ENCODE measurements around the gene GOLGA6A. TPM values are rescaled to one million over a fixed set of nuclear protein-coding genes. Genes with fewer than 3 reads are reported as not detected.
"Not testable (repeated sequence)": the region's sequence is repeated elsewhere in the genome, so short reads cannot be mapped to it uniquely, and the experiment has no call there.

GOLGA6A gene
- total and polyA plus RNA-seq, 2 donors, result 0.06 TPM; not detected in 1

DNA sequence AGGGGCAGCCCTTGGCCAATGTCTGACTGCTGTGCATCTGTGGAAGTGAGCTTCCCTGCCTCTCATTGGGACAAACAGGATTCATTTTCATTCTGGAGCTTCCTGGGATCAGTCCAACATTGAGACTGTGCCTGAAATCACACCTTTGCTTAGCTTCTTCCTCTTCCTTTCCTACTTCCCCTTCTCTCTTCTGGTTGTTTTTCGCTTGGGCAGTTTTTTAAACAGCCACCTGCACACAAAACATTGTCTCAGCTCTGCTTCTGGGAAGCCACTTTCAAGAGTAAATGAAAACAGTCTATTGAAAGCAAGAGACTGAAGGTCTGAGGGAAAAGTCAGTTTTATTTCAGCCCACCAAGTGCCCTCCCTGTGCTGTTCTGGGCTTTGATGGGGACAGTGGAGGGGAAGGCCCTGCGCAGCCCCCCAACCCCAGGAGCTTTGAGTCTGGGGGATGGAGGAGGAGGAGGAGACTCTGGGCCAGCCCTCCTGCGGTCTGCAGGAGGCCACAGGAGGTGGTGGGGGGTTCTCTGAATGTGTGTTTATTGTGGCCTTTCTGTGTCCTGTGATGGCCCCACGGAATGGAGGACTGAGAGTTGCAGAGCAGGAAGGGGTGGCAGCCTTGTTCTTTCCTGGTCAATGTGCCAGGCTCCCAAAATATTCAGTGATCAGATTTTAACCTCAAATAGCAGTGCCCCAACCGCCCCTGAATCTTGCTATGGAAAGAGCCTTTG, 40.2 kb upstream of the GOLGA6A start:
- no peak overlapping the region for H3K4me3 ChIP-seq (ENCODE audit: low read depth, low read length)
- 51% methylated on average over 5 of the region's 5 CpGs for WGBS
- H3K27ac ChIP-seq (ENCODE audit: low read depth), result no peak overlapping the region
- no peak for DNase-seq (ENCODE audit: extremely low spot score)
- H3K4me1 ChIP-seq (ENCODE audit: insufficient read depth), result no peaks in the 10 kb centered on the region
- H3K36me3 ChIP-seq (ENCODE audit: insufficient read depth), result no peaks in the 10 kb centered on the region

DNA sequence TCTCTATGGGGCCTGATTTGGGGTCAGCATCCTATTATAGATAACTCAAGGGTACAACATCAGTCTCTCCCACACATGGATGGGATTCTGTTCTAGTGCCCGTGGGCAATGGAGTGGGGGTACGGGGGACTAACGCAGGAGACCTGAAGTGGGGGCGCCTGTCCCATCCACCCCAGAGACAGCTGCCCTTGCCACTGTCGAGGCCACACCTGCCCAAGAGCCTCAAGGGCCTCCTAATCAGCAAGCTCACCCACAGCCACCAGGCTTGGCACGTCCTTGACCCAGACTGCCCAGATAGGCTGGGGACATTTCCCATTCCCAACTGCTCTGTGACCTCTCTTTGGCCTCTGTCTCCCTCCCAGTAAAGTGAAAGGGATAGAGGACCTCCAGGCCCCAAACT, 39.5 kb upstream of the GOLGA6A start:
- H3K36me3 ChIP-seq (ENCODE audit: insufficient read depth), result no peaks in the 10 kb centered on the region
- H3K27ac ChIP-seq (ENCODE audit: low read depth), result no peak overlapping the region
- no peaks in the 10 kb centered on the region for H3K4me1 ChIP-seq (ENCODE audit: insufficient read depth)
- H3K4me3 ChIP-seq (ENCODE audit: low read depth, low read length), result no peak overlapping the region
- WGBS, result 89% methylated on average over 6 of the region's 6 CpGs
- DNase-seq (ENCODE audit: extremely low spot score), result no peak

GRCh38 chr15:74121039-74121438, 38.7 kb upstream of the GOLGA6A start:
- 10% methylated on average over 4 of the region's 4 CpGs for WGBS
- Histone ChIP-seq H3K27ac (ENCODE audit: low read depth) (no peak overlapping the region), H3K4me1 (ENCODE audit: insufficient read depth) (no peaks in the 10 kb centered on the region), H3K4me3 (ENCODE audit: low read depth, low read length) (no peak overlapping the region), H3K36me3 (ENCODE audit: insufficient read depth) (no peaks in the 10 kb centered on the region)
- no peak for DNase-seq (ENCODE audit: extremely low spot score)

DNA sequence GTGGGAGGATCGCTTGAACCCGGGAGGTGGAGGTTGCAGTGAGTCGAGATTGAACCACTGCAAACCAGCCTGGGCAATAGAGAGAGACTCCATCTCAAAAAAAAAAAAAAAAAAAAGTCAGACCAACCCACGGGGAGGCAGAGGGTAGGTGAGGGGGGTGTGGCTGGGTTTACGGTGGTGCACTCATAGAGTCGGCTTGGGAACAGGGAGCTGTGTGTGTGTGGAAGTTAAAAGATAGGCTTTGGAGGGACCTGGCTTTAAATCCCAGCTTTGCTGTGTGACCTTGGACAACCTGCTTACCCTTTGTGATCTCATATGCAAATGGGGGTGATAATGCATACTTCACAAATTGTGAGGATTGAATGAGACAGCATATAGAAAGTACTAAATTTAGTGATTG, 38.1 kb upstream of the GOLGA6A start:
- no peak for DNase-seq (ENCODE audit: extremely low spot score)
- Histone ChIP-seq H3K36me3 (ENCODE audit: insufficient read depth) (no peaks in the 10 kb centered on the region), H3K4me1 (ENCODE audit: insufficient read depth) (no peaks in the 10 kb centered on the region), H3K27ac (ENCODE audit: low read depth) (no peak overlapping the region), H3K4me3 (ENCODE audit: low read depth, low read length) (no peak overlapping the region)
- WGBS, result 69% methylated on average over 6 of the region's 6 CpGs

DNA sequence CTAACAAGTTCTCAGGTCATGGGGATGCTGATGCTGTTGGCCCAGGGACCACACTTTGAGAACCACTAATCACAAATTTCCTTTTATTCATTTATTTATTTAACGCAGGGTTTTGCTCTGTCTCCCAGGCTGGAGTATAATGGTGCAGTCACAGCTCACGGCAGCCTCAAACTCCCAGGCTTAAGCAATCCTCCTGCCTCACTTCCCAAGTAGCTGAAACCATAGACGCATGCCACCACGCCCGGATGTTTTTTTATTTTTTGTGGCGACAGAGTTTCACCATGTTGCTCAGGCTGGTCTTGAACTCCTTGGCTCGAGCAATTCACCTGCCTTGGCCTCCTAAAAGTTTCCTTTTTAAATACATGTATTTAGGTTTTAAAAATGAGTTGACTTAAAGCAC, 27.4 kb upstream of the GOLGA6A start:
- H3K27ac ChIP-seq (ENCODE audit: low read depth), result no peak overlapping the region
- WGBS, result 72% methylated on average over 7 of the region's 7 CpGs
- DNase-seq (ENCODE audit: extremely low spot score), result no peak
- no peaks in the 10 kb centered on the region for H3K36me3 ChIP-seq (ENCODE audit: insufficient read depth)
- no peak overlapping the region for H3K4me3 ChIP-seq (ENCODE audit: low read depth, low read length)
- no peaks in the 10 kb centered on the region for H3K4me1 ChIP-seq (ENCODE audit: insufficient read depth)

GRCh38 chr15:74108611-74109010, 26.3 kb upstream of the GOLGA6A start:
- not testable (repeated sequence) for H3K27ac ChIP-seq (ENCODE audit: low read depth); DNase-seq (ENCODE audit: extremely low spot score); H3K4me1 ChIP-seq (ENCODE audit: insufficient read depth); H3K36me3 ChIP-seq (ENCODE audit: insufficient read depth); H3K4me3 ChIP-seq (ENCODE audit: low read depth, low read length)
- 81% methylated on average over 6 of the region's 6 CpGs for WGBS

DNA sequence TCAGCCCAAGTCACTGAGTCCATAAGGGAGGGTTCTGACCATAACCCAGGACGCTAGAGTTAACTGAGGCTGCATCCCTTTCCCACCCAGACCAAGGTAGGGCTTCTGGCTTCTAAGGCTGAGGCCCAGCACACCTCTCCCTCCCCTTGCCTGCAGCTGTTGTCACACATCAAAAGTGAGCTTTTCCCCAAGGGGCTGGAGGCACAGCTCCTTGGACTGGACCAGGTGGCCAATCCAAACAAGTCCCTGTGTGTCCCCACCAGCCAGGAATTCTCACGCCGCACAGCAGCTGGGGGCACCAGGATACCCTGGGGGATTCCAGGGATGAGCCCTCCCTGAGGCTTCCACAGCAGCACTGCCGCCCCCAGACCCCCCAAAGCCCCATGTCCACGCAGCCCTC, 25.8 kb upstream of the GOLGA6A start:
- Histone ChIP-seq H3K36me3 (ENCODE audit: insufficient read depth) (no peaks in the 10 kb centered on the region), H3K4me1 (ENCODE audit: insufficient read depth) (no peaks in the 10 kb centered on the region), H3K27ac (ENCODE audit: low read depth) (no peak overlapping the region), H3K4me3 (ENCODE audit: low read depth, low read length) (no peak overlapping the region)
- 70% methylated on average over 5 of the region's 5 CpGs for WGBS
- DNase-seq (ENCODE audit: extremely low spot score), result no peak

DNA sequence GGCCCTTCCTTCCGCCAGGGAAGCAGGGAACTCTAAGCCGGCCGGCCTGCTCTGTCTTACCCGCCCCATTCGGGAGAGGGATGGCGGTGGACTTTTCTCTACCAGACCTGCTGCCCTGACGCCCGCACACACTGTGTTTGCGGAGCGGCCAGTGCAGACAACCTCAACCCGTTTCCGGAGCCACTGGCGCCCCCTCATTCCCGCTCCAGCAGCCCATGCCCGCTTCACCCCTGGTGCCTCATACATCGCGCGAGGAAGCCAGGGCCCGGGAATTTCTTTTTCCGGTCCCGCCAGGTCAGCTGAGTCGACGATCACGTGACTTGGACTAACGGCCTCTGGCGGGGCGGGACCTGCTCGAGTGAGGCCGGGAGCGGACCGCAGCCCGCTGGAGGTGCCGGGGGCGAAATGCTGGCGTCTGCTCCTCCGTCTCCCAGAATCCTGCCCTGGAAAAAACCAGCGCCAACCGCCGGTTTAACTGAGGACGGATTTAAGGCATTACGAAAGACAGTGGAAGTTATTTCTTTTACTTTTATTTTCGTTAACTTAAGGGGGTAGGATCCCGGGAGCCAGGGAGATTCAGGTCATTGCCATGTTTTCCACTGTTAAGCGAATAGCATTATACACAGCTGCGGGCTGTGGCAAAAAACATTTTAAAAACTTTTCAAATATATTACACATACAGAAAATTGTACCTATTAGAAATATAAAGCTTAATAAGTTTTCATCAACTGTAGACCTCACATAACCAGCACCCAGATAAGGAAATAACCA, 17.8 kb upstream of the GOLGA6A start:
- not testable (repeated sequence) for H3K36me3 ChIP-seq (ENCODE audit: insufficient read depth); H3K27ac ChIP-seq (ENCODE audit: low read depth); H3K4me1 ChIP-seq (ENCODE audit: insufficient read depth)
- WGBS, result 3% methylated on average over 34 of the region's 45 CpGs
- peak overlapping the region; percentile 35 for H3K4me3 ChIP-seq (ENCODE audit: low read depth, low read length)
- peak; percentile 84 for DNase-seq (ENCODE audit: extremely low spot score)

DNA sequence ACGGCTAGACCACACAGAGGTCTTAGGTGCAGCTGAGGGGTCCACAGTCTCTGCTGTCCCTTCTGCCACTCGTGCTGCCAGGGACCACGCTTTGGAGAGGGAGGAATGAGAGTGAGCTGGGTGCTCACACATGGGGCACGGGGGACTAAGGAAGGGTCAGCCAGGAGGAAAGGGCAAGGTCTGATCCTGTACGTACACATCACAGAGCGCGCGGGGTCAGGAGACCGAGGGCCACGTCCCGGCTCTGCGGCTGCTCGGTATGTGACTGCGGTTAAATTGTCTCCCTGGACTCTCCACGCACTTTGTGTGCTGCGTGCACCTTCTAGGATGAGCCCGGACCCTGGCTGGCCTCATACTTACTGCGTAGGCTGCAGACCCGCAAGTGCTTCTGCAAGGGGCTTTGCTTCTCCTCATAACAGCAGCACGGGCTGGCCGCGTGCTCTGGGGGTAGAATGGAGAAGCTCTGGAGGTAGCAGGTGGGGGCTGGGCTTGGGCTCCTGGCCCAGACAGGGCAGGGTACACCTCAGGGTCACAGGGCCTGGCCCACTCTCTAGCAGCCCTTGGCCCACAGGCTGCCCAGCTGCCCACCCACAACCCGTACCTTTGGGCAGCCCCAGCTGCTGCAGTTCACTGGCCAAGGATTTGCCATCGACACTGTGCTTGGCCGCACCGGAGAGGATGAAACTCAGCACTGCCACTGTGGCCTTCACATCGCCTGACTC, 14.6 kb upstream of the GOLGA6A start:
- H3K4me1 ChIP-seq (ENCODE audit: insufficient read depth); H3K36me3 ChIP-seq (ENCODE audit: insufficient read depth); DNase-seq (ENCODE audit: extremely low spot score); H3K27ac ChIP-seq (ENCODE audit: low read depth); H3K4me3 ChIP-seq (ENCODE audit: low read depth, low read length): not testable (repeated sequence)
- WGBS, result no CpG with 5 or more reads among the region's 27 CpGs

GRCh38 chr15:74095610-74096009, 13.3 kb upstream of the GOLGA6A start:
- H3K36me3 ChIP-seq (ENCODE audit: insufficient read depth); H3K4me3 ChIP-seq (ENCODE audit: low read depth, low read length); DNase-seq (ENCODE audit: extremely low spot score); H3K27ac ChIP-seq (ENCODE audit: low read depth); H3K4me1 ChIP-seq (ENCODE audit: insufficient read depth): not testable (repeated sequence)
- WGBS, result 88% methylated on average over 7 of the region's 10 CpGs

DNA sequence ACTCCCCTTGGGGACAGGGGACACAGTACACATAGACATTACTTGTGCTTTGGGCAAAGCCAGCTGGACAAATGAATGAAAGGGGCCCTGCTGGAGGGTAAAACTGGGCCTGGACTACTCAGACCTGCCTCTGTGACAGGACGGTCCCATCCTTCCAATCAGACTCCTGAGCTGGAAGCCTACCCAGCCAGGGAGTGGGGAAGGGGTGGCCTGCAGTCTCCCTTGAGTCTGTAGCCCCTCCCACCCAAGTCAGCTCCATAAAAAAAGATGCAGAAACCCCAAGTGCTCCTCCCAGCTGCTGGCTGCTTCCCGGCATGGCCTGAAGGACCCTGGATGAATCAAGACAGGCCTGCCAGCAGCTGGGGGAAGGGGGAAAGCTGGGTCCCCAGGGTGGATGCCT, 12.2 kb upstream of the GOLGA6A start:
- not testable (repeated sequence) for H3K4me1 ChIP-seq (ENCODE audit: insufficient read depth); H3K36me3 ChIP-seq (ENCODE audit: insufficient read depth); DNase-seq (ENCODE audit: extremely low spot score); H3K27ac ChIP-seq (ENCODE audit: low read depth); H3K4me3 ChIP-seq (ENCODE audit: low read depth, low read length)
- WGBS, result no CpG with 5 or more reads among the region's 2 CpGs

DNA sequence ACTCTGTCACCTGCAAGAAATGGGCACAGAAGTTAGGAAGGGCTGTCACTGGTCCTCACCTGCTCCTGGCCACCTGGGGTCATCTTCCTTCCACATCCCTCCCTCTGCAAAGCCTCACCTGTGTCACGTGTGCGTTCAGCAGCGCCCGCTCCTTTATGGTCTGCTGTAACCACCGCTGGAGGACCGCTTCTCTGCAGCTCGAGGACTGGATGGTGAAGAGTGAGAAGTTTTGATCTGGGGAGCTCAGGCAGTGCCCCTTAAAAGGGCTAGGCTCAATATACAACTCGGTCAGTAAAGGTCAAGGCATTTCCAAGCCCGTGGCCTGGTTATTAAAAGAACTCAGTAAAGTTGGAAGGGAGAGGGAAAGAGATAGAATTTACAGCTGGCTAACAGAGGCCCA, 6.6 kb downstream of the GOLGA6A start:
- not testable (repeated sequence) for H3K36me3 ChIP-seq (ENCODE audit: insufficient read depth); H3K4me3 ChIP-seq (ENCODE audit: low read depth, low read length); H3K4me1 ChIP-seq (ENCODE audit: insufficient read depth); DNase-seq (ENCODE audit: extremely low spot score); H3K27ac ChIP-seq (ENCODE audit: low read depth)
- WGBS, result 71% methylated on average over 9 of the region's 9 CpGs

DNA sequence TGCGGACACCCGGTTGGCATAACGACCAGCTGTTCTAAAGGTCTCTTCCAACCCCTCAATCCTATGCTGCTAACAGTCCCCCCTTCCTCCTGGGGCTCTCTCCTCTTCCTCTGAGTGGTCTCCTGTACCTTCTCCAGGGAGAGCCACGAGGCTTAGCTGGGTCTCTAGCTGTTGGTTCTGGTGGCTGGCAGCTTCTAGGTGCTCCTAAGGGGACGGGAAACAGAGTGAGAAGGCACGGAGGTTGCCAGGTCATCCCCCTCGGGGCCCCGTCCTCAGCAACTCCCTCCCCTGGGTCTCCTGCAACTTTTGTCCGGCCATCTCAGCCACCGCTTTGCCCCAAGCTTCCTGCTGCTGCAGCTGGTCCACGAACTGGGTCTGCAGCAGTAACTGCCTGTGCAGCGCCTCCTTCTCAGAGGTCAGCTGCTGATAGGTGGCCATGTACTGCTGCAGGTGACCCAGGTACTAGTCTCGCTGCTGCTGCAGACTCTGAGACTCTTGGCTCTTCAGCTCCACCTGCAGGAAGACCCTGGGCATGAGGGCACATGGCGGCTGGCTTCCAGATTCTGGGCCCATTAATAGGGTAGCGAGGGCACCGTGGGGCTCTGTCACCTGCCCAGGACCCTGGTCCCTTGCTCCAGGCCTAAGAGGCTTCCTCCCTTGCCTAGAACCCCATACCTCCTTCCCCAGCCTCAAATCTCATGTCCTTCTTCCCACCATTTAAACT, 9.6 kb downstream of the GOLGA6A start:
- not testable (repeated sequence) for DNase-seq (ENCODE audit: extremely low spot score); H3K36me3 ChIP-seq (ENCODE audit: insufficient read depth); H3K27ac ChIP-seq (ENCODE audit: low read depth); H3K4me1 ChIP-seq (ENCODE audit: insufficient read depth); H3K4me3 ChIP-seq (ENCODE audit: low read depth, low read length)
- WGBS, result 43% methylated on average over 9 of the region's 16 CpGs

All from urinary bladder (tissue), 4 donors.